GM19467 (cell line): ENCODE results near the gene PRAME.
"Not testable (repeated sequence)": the region's sequence is repeated elsewhere in the genome, so short reads cannot be mapped to it uniquely, and the experiment has no call there.

Experiments
- ATAC-seq: cut with Tn5 transposase; IDR thresholded peaks from one replicate; pipeline ENCODE4 v1.9.1; 2021; ENCODE audit warnings: mild to moderate bottlenecking, moderate library complexity; ENCODE audit not compliant: unreplicated experiment

The PRAME gene

GRCh38 chr22:22526125-22526912 lies 32.7 kb downstream of the PRAME start:
- no peak for ATAC-seq

- no peak for ATAC-seq
Observed at GRCh38 chr22:22523494-22523893, 35.6 kb downstream of the PRAME start.

- no peak for ATAC-seq
Observed at GRCh38 chr22:22521631-22522030, 37.4 kb downstream of the PRAME start.

GRCh38 chr22:22520667-22521602 lies 38.1 kb downstream of the PRAME start:
- ATAC-seq: no peak

- ATAC-seq: no peak
Observed at GRCh38 chr22:22520020-22520656, 38.9 kb downstream of the PRAME start, which contains the start of gene ZNF280A. Gene ZNF280A (minus strand): TSS chr22:22520270. CDS start chr22:22515630, 4,640 bp downstream.

GRCh38 chr22:22519591-22519990 lies 39.5 kb downstream of the PRAME start:
- no peak for ATAC-seq

GRCh38 chr22:22516992-22517391 lies 42.1 kb downstream of the PRAME start:
- ATAC-seq: no peak

GRCh38 chr22:22515890-22516289 lies 43.2 kb downstream of the PRAME start:
- ATAC-seq: no peak

- ATAC-seq: not testable (repeated sequence)
Observed at GRCh38 chr22:22514431-22514830, 44.6 kb downstream of the PRAME start.

GRCh38 chr22:22513619-22514018 lies 45.4 kb downstream of the PRAME start:
- ATAC-seq: no peak

- ATAC-seq: no peak
Observed at GRCh38 chr22:22512951-22513350, 46.1 kb downstream of the PRAME start.

GRCh38 chr22:22510833-22511232 lies 48.2 kb downstream of the PRAME start:
- ATAC-seq: not testable (repeated sequence)

- not testable (repeated sequence) for ATAC-seq
Observed at GRCh38 chr22:22509912-22510311, 49.2 kb downstream of the PRAME start.

GRCh38 chr22:22508274-22509176 lies 50.5 kb downstream of the PRAME start, which contains the start of gene ZNF280B:
Gene ZNF280B (minus strand): TSS chr22:22508742. CDS start chr22:22489398, 19,344 bp downstream.
- ATAC-seq: peak; percentile 80

GRCh38 chr22:22507743-22508273 lies 51.3 kb downstream of the PRAME start:
- no peak for ATAC-seq

- ATAC-seq: no peak
Observed at GRCh38 chr22:22506736-22507135, 52.3 kb downstream of the PRAME start.

GRCh38 chr22:22498267-22498666 lies 60.8 kb downstream of the PRAME start:
- ATAC-seq: no peak
